Upper lobe of left lung (tissue), 6 donors: ENCODE measurements around the gene MAPK13. TPM values are rescaled to one million over a fixed set of nuclear protein-coding genes. Genes with fewer than 3 reads are reported as not detected.

Experiments
- ATAC-seq, 2 donors: fragments of 200-7000 bp; cut with Tn5 transposase; one replicate each; pipeline ENCODE4 v1.9.1; 2022; ENCODE audit warnings: mild to moderate bottlenecking in 2 of 2, moderate library complexity in 2 of 2; ENCODE audit not compliant: low FRiP score in 2 of 2
- DNase-seq, 2 donors: peaks; one replicate each; pipeline ENCODE4 v3.0.0-alpha.2; 2019 to 2020
- H3K27ac ChIP-seq, 4 donors: fragments of 200-600 bp; sonication (generic); one replicate each; pipeline ENCODE4 v1.5.1; 2016 to 2019
- H3K27me3 ChIP-seq, 4 donors: fragments of 200-600 bp; sonication (generic); one replicate each; pipeline ENCODE4 v1.5.1; 2017 to 2019
- H3K36me3 ChIP-seq, 4 donors: fragments of 200-600 bp; sonication (generic); one replicate each; pipeline ENCODE4 v1.5.1; 2016 to 2019
- H3K4me1 ChIP-seq, 4 donors: fragments of 200-600 bp; sonication (generic); one replicate each; pipeline ENCODE4 v1.5.1; 2018 to 2019
- H3K4me3 ChIP-seq, 4 donors: fragments of 200-600 bp; sonication (generic); one replicate each; pipeline ENCODE4 v1.5.1; 2017 to 2019; ENCODE audit warnings: mild to moderate bottlenecking in 2 of 4, moderate library complexity in 1 of 4
- H3K9me3 ChIP-seq, 4 donors: fragments of 200-600 bp; sonication (generic); one replicate each; pipeline ENCODE4 v1.5.1; 2018 to 2019
- CTCF ChIP-seq, 6 experiments: fragments of 450-650 bp in 4 of 6; fragments of 200-600 bp in 2 of 6; sonication (generic) in 2 of 6; IDR thresholded peaks; one replicate each; pipeline ENCODE4 v1.5.1; 2016 to 2019; ENCODE audit warnings: antibody characterized with exemption in 6 of 6
- EP300 ChIP-seq, 4 donors: sonication (generic); formaldehyde crosslinking; IDR thresholded peaks; one replicate each; pipeline ENCODE4 v1.5.1; 2017; ENCODE audit warnings: antibody characterized with exemption in 4 of 4, control low read depth in 2 of 4
- POLR2A ChIP-seq, 4 donors: fragments of 450-650 bp; IDR thresholded peaks; one replicate each; pipeline ENCODE4 v1.5.1; 2016 to 2017; ENCODE audit warnings: antibody characterized with exemption in 4 of 4, mild to moderate bottlenecking in 2 of 4
- POLR2AphosphoS5 ChIP-seq, 2 donors: sonication (generic); formaldehyde crosslinking; IDR thresholded peaks; one replicate each; pipeline ENCODE4 v1.5.1; 2017; ENCODE audit warnings: antibody characterized with exemption in 2 of 2
- WGBS, 2 donors: methylation state at CpG; one replicate each; pipeline ENCODE4 v1.1.5; 2017 to 2018; 5-methylcytosine and 5-hydroxymethylcytosine counted together
- total RNA-seq, 6 donors: library from RNA; depleted of rRNA in 4 of 6; stranded (reverse); fragments of >200 nt in 4 of 6; gene quantifications; one replicate each; pipeline versions ENCODE4 v1.1.0 to v1.2.1, GENCODE V29; 2016 to 2021
- donor health status: DM: no; HTN: no; CAD: no; lungs with moderate emphysema.
- donor health status: DM: no; HTN: yes; CAD: no; lungs with severe emphysema.

MAPK13 gene
- total RNA-seq, 6 donors from 2014 or later, result 56.7 to 90.1 (median 80.1) TPM

- TF ChIP-seq POLR2AphosphoS5 (IDR thresholded peaks at IDR 0.05) (no peak), POLR2A (IDR thresholded peaks at IDR 0.05) (no peak), EP300 (IDR thresholded peaks at IDR 0.05) (no peak), CTCF (IDR thresholded peaks at IDR 0.05) (no peak)
Measured at GRCh38 chr6:36098920-36099647, 31.2 kb upstream of the MAPK13 start.

GRCh38 chr6:36099869-36100483, 30.3 kb upstream of the MAPK13 start:
- no peak for ATAC-seq
- no peak for DNase-seq
- H3K4me1 ChIP-seq, result peaks cover 4 to 9% (median 6%) of the 10 kb centered on the region in 4 donors

More at GRCh38 chr6:36098920-36099647, 31.2 kb upstream of the MAPK13 start:
- peaks cover 8 to 64% (median 16%) of the 10 kb centered on the region in 4 donors for H3K36me3 ChIP-seq
- no peaks in the 10 kb centered on the region for H3K9me3 ChIP-seq
- H3K27me3 ChIP-seq, result no peaks in the 10 kb centered on the region
- H3K4me1 ChIP-seq, result peaks cover 4 to 10% (median 9%) of the 10 kb centered on the region in 4 donors
- H3K4me3 ChIP-seq, result no peak overlapping the region
- WGBS, 2 donors, result 69 to 76% methylated on average over 5 of the region's 5 CpGs
- ATAC-seq (no peak), DNase-seq (no peak)
- H3K27ac ChIP-seq, result no peak overlapping the region

GRCh38 chr6:36101691-36102090, 28.6 kb upstream of the MAPK13 start:
- Histone ChIP-seq H3K4me3 (no peak overlapping the region), H3K9me3 (no peaks in the 10 kb centered on the region), H3K27ac (no peak overlapping the region), H3K4me1 (peaks cover 0 to 4% (median 2%) of the 10 kb centered on the region in 4 donors), H3K27me3 (no peaks in the 10 kb centered on the region), H3K36me3 (peaks cover 4 to 72% (median 20%) of the 10 kb centered on the region in 4 donors)
- DNase-seq, result no peak
- no peak for ATAC-seq
- TF ChIP-seq EP300 (IDR thresholded peaks at IDR 0.05), result no peak
- TF ChIP-seq CTCF (IDR thresholded peaks at IDR 0.05), result no peak
- TF ChIP-seq POLR2AphosphoS5 (IDR thresholded peaks at IDR 0.05), result no peak
- TF ChIP-seq POLR2A (IDR thresholded peaks at IDR 0.05), result no peak
- WGBS, 2 donors, result 98% methylated on average over 3 of the region's 3 CpGs

More at GRCh38 chr6:36099869-36100483, 30.3 kb upstream of the MAPK13 start:
- H3K27ac ChIP-seq, result no peak overlapping the region
- H3K4me3 ChIP-seq, result no peak overlapping the region
- no peak for TF ChIP-seq POLR2A (IDR thresholded peaks at IDR 0.05)
- TF ChIP-seq CTCF (IDR thresholded peaks at IDR 0.05), result no peak
- no peak for TF ChIP-seq POLR2AphosphoS5 (IDR thresholded peaks at IDR 0.05)
- no peak for TF ChIP-seq EP300 (IDR thresholded peaks at IDR 0.05)
- WGBS, 2 donors, result 52 to 58% methylated on average over 6 of the region's 6 CpGs
- H3K9me3 ChIP-seq, result no peaks in the 10 kb centered on the region
- H3K36me3 ChIP-seq, result peaks cover 8 to 73% (median 19%) of the 10 kb centered on the region in 4 donors
- no peaks in the 10 kb centered on the region for H3K27me3 ChIP-seq

- DNase-seq (no peak), ATAC-seq (no peak)
- Histone ChIP-seq H3K4me3 (no peak overlapping the region), H3K9me3 (no peaks in the 10 kb centered on the region), H3K4me1 (peaks cover 0 to 4% (median 2%) of the 10 kb centered on the region in 4 donors), H3K36me3 (peaks cover 4 to 74% (median 22%) of the 10 kb centered on the region in 4 donors), H3K27me3 (no peaks in the 10 kb centered on the region), H3K27ac (no peak overlapping the region)
- WGBS, 2 donors, result 69 to 73% methylated on average over 4 of the region's 4 CpGs
- TF ChIP-seq CTCF (IDR thresholded peaks at IDR 0.05) (no peak), POLR2A (IDR thresholded peaks at IDR 0.05) (no peak), POLR2AphosphoS5 (IDR thresholded peaks at IDR 0.05) (no peak), EP300 (IDR thresholded peaks at IDR 0.05) (no peak)
Measured at GRCh38 chr6:36102853-36103252, 27.5 kb upstream of the MAPK13 start.
